GM12891 (cell line): ENCODE data around the gene MPPED2.

Experiments used
- PAX5 ChIP-seq: IDR thresholded peaks from 2 replicates; pipeline ENCODE4 v1.6.1; 2011; ENCODE audit warnings: low read length, moderate library complexity, mild to moderate bottlenecking; ENCODE audit not compliant: insufficient read depth, severe bottlenecking
- POLR2A ChIP-seq: IDR thresholded peaks from 2 replicates; pipeline ENCODE4 v1.6.1; 2011; ENCODE audit warnings: low read depth, low read length, control low read depth
- POLR2AphosphoS5 ChIP-seq: IDR thresholded peaks from 2 replicates; pipeline ENCODE4 v1.6.1; 2011; ENCODE audit warnings: low read depth, low read length, control low read depth
- POU2F2 ChIP-seq: IDR thresholded peaks from 2 replicates; pipeline ENCODE4 v1.6.1; 2011; ENCODE audit warnings: low read depth, mild to moderate bottlenecking, control low read depth, low read length, moderate library complexity
- SPI1 ChIP-seq: IDR thresholded peaks from 2 replicates; pipeline ENCODE4 v1.6.1; 2011; ENCODE audit warnings: low read depth, low read length, control low read depth

DNA sequence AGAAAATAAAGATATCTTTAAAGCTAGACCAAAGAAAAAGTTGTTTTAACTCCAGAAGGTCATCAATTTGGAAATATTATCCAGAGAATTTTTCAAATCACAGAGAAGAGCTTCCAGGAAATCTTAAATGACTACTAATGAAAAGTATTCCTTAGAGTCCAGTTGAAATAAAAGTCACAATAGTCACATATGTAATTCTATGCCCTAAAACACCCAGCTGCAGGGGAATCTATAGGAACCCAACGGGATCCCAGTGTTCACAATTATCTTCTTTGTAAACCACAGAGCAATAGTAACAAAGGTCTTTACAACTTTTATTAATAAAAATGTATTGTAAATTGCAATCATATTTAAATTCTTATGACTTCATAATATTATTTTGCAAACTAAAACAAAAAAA lies 27.1 kb downstream of the MPPED2 start:
- TF ChIP-seq POLR2AphosphoS5: no peak
- TF ChIP-seq POLR2A: no peak
- TF ChIP-seq PAX5: no peak
- TF ChIP-seq SPI1: no peak
- TF ChIP-seq POU2F2: no peak
